Progenitor cell of endocrine pancreas (in vitro differentiated cells): ENCODE measurements around the gene SPEN. TPM values are rescaled to one million over a fixed set of nuclear protein-coding genes. Genes with fewer than 3 reads are reported as not detected.

Source experiments
- DNase-seq: peaks from one replicate; pipeline ENCODE4 v3.0.0; 2021; ENCODE audit warnings: low spot score; ENCODE audit not compliant: unreplicated experiment
- H3K27ac Mint-ChIP-seq: 2 replicates; pipeline ENCODE4 v1.8.0; 2021; ENCODE audit warnings: mild to moderate bottlenecking, moderate library complexity, mixed read lengths
- H3K27me3 Mint-ChIP-seq: 2 replicates; pipeline ENCODE4 v1.8.0; 2021; ENCODE audit warnings: mixed read lengths
- H3K36me3 Mint-ChIP-seq: 2 replicates; pipeline ENCODE4 v1.8.0; 2022; ENCODE audit warnings: mixed read lengths; ENCODE audit not compliant: insufficient read depth
- H3K4me1 Mint-ChIP-seq: 2 replicates; pipeline ENCODE4 v1.8.0; 2021; ENCODE audit warnings: low read depth, mixed read lengths
- H3K4me3 Mint-ChIP-seq: 2 replicates; pipeline ENCODE4 v1.8.0; 2021; ENCODE audit warnings: low read depth, mild to moderate bottlenecking, moderate library complexity, mixed read lengths
- H3K9me3 Mint-ChIP-seq: 2 replicates; pipeline ENCODE4 v1.8.0; 2021; ENCODE audit warnings: low read depth, mixed read lengths
- total RNA-seq: library from RNA; stranded (reverse); gene quantifications from 2 replicates; pipeline ENCODE4 v1.2.1, GENCODE V29; 2021
- TF ChIP-seq, protein P1 (sequence below): fragments of 200-600 bp; sonication (generic); IDR thresholded peaks from one replicate; pipeline ENCODE4 v1.5.0; 2021; ENCODE audit warnings: antibody characterized with exemption, mild to moderate bottlenecking; ENCODE audit not compliant: unreplicated experiment

SPEN gene
- total RNA-seq, 1 donor from 2014 or later, result 55.8 TPM

DNA sequence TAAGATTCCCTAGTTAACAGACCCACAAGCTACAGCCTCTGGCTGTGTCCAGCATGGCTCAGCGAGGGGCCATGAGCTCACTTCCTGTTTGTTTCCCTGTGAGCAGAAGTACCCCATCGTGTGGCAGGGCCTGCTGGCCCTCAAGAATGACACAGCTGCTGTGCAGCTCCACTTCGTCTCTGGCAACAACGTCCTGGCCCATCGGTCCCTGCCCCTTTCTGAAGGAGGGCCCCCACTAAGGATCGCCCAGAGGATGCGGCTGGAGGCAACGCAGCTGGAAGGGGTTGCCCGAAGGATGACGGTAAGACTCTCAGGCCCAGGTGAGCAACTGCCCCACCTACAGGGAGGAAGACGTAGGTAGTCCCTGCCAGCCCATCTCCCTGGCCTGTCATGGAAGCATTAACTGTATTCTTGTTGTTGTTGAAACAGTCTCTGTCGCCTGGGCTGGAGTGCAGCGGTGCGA, 90.2 kb downstream of the SPEN start:
- Mint-ChIP-seq H3K4me3 (no peak overlapping the region), H3K27me3 (no peaks in the 10 kb centered on the region), H3K27ac (peak overlapping the region; percentile 86), H3K9me3 (no peaks in the 10 kb centered on the region), H3K36me3 (peaks cover 22% of the 10 kb centered on the region), H3K4me1 (peaks cover 4% of the 10 kb centered on the region)
- TF ChIP-seq, protein P1, sequence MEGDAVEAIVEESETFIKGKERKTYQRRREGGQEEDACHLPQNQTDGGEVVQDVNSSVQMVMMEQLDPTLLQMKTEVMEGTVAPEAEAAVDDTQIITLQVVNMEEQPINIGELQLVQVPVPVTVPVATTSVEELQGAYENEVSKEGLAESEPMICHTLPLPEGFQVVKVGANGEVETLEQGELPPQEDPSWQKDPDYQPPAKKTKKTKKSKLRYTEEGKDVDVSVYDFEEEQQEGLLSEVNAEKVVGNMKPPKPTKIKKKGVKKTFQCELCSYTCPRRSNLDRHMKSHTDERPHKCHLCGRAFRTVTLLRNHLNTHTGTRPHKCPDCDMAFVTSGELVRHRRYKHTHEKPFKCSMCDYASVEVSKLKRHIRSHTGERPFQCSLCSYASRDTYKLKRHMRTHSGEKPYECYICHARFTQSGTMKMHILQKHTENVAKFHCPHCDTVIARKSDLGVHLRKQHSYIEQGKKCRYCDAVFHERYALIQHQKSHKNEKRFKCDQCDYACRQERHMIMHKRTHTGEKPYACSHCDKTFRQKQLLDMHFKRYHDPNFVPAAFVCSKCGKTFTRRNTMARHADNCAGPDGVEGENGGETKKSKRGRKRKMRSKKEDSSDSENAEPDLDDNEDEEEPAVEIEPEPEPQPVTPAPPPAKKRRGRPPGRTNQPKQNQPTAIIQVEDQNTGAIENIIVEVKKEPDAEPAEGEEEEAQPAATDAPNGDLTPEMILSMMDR, result peak; percentile 12
- DNase-seq, result no peak

DNA sequence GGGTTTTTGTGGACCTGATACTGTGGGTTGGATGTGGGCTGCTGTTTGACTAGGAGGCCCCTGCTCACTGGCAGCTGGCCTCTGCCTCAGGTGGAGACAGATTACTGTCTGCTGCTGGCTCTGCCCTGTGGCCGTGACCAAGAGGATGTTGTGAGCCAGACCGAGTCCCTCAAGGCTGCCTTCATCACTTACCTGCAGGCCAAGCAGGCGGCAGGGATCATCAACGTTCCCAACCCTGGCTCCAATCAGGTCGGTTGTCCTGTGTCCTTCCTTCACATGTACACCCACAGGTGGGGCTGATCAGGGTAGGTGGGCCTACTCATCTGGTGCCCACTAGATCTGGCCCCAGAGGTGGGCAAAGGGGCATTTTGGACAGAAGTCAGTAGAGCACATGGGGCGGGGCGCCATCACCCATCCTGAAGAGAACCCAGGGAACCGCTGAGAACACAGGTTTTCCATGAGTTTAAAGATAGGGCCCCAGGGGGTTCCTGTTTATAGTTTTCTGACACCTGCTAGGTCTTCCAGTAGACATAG, 91.2 kb downstream of the SPEN start:
- H3K36me3 Mint-ChIP-seq, result peaks cover 22% of the 10 kb centered on the region
- no peak for DNase-seq

DNA sequence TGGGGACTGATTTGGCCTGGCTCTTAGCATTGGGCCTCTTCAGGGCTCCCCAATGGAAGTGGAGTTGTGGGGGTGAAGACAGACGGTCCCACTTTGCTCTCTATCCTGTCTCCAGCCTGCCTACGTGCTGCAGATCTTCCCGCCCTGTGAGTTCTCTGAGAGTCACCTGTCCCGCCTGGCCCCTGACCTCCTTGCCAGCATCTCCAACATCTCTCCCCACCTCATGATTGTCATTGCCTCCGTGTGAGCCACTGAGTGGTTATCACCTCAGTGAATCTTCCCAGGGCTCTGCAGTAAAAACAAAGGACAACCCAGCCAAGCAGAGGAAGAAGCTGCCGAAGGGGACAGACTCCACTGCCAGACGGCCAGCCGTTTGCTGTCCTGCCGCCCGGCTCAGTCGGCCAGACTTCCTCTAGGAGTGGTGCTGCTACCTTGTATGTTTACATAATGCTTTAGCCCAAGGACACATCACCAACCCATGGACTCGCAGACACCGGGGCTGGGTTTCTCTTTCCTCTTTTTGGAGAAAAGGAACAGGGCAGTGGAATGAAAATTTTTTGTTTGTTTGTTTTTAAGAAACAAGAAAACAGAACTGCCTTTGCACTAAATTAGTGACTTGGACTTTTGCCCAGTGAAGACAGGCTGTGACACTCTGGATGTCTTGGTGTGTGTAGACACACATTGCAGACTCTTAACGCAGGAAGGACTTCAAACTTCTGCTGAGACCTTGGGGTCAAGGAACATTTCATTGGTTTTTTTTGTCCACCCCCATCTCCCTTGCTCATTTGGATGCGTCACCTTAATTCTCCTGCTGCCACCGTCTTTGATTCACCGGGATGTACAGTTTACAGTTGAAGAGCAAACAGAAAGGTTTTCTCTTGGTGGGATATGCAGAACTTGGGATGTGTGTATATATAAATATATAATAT, 91.9 kb downstream of the SPEN start:
- Mint-ChIP-seq H3K36me3 (peaks cover 22% of the 10 kb centered on the region), H3K9me3 (no peaks in the 10 kb centered on the region)
- DNase-seq, result no peak

More for the DNA sequence above, 91.2 kb downstream of the SPEN start:
- Mint-ChIP-seq H3K4me1 (peaks cover 4% of the 10 kb centered on the region), H3K27ac (peak overlapping the region; percentile 76), H3K27me3 (no peaks in the 10 kb centered on the region), H3K4me3 (no peak overlapping the region), H3K9me3 (no peaks in the 10 kb centered on the region)
- TF ChIP-seq, protein P1, result no peak

DNA sequence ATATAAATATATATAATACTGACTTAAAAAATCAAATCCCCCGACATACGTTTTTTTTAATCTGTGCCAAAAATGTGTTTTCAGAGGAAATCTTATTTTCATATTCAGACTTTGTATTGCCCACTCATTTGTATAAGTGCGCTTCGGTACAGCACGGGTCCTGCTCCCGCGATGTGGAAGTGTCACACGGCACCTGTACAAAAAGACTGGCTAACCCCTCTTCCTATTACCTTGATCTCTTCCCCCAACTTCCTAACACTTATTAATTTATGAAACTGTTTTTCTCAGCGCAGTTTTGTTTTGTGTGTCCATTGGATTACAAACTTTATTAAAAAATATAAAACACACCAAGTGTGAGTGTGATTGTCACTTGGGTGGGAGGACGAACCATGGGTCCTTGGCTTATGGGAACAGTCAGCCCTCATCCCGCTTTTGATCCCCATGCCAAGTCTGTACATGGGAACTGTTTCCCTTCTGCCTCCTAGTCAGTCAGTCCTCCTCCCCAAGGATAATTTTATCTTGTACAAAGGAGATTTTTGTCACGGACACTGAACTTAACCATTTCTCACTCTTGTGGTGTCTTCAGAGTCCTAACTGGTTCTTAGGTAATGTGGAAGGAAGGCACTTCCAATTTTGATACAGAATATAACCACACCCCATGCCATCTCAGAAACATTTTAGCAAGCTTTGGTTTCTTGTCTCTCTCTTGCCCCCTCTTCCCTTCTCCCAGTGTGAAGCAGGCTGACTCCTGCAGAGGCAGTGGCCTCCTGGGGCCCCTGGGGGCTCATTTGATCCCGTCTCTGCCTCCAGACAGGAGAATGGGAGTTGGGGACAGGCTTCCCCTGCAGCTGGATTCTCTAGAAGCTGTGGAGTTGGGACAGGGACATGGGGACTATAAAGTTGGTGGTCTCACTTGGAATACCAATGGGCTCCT, 92.9 kb downstream of the SPEN start:
- DNase-seq, result no peak
- Mint-ChIP-seq H3K4me1 (peaks cover 4% of the 10 kb centered on the region), H3K27ac (no peak overlapping the region), H3K4me3 (no peak overlapping the region), H3K36me3 (peaks cover 15% of the 10 kb centered on the region), H3K9me3 (no peaks in the 10 kb centered on the region), H3K27me3 (no peaks in the 10 kb centered on the region)
- TF ChIP-seq, protein P1, result no peak

More for the DNA sequence above, 91.9 kb downstream of the SPEN start:
- H3K27ac Mint-ChIP-seq, result peak overlapping the region; percentile 76
- no peaks in the 10 kb centered on the region for H3K27me3 Mint-ChIP-seq
- TF ChIP-seq, protein P1, result no peak
- no peak overlapping the region for H3K4me3 Mint-ChIP-seq
- H3K4me1 Mint-ChIP-seq, result peaks cover 4% of the 10 kb centered on the region
